IPS-18c (cell line): ENCODE results near the gene ADGRD1.

Experiments used
- H3K4me3 ChIP-seq: 2 replicates; pipeline ENCODE4 v1.7.0; 2013; ENCODE audit warnings: low read depth, mild to moderate bottlenecking, low read length, moderate library complexity; ENCODE audit not compliant: insufficient read depth
- H3K9me3 ChIP-seq: one replicate; pipeline ENCODE4 v1.6.1; 2013; ENCODE audit warnings: mild to moderate bottlenecking, low read length, moderate library complexity; ENCODE audit not compliant: control insufficient read depth, insufficient read depth

Gene ADGRD1

GRCh38 chr12:131101703-131102492, 148.2 kb downstream of the ADGRD1 start:
- Histone ChIP-seq H3K4me3 (no peak overlapping the region), H3K9me3 (no peaks in the 10 kb centered on the region)

DNA sequence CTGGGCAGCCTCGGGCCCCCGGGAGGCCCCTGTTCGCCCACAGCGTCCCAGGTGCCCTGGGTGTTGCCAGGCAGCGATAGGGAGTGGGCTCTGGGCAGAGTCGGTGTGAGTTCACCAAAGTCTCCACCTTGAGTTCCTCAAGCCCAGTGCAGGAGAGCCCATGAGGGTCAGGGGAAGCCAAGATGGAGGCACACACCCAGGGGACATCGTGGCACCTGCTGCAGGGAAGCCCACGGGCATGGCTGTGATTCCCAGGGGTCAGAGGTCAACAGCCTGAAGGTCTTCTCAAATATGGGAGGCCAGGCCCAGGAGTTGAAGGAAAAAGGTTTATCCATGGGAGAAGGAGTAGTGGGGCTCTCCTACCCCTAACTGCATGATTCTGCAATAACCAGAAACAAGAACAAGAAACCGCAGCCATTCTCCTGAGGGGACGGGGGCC, 148.8 kb downstream of the ADGRD1 start:
- H3K9me3 ChIP-seq, result no peaks in the 10 kb centered on the region
- no peak overlapping the region for H3K4me3 ChIP-seq

GRCh38 chr12:131102991-131103668, 149.4 kb downstream of the ADGRD1 start:
- no peaks in the 10 kb centered on the region for H3K9me3 ChIP-seq
- H3K4me3 ChIP-seq, result no peak overlapping the region

DNA sequence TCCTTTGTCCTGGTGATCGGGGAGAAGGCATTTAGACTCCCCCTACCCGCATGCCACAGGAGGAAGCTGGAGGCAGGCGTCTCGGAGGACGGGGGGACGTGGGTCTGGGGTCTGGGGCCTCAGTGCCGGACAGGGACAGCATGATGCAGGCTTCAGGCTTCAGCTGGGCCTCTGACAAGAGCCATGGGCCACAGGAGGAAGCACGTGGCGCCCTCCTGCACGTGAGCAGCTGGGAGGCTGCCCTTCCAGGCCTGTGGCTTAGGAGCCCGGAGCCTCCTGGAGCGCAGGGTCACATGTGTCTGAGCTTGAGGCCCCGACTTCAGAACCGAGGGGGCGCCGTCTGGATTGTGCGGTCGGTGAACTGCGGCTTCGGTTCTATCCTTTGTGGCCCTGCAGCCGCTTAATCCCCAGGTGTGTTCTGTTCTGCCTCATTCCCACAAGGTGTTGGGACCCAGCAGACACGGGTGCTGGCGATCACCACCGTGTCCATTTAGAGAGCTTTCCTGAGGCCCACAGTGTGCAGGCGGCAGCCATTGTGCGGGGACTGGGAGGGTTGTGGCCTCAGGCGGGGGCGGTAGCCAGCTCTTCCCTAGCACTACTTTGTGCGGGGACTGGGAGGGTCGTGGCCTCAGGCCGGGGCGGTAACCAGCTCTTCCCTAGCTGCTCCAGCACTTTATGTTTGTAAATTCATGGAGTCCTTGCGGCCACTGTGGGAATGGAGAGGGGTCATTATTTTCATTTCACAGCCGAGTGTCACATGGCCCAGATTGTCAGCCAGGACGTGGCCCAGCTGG, 150.2 kb downstream of the ADGRD1 start:
- Histone ChIP-seq H3K4me3 (no peak overlapping the region), H3K9me3 (no peaks in the 10 kb centered on the region)

GRCh38 chr12:131104463-131105350, 151.0 kb downstream of the ADGRD1 start:
- H3K9me3 ChIP-seq, result no peaks in the 10 kb centered on the region
- H3K4me3 ChIP-seq, result no peak overlapping the region

GRCh38 chr12:131105351-131105735, 151.6 kb downstream of the ADGRD1 start:
- no peak overlapping the region for H3K4me3 ChIP-seq
- H3K9me3 ChIP-seq, result no peaks in the 10 kb centered on the region

- no peaks in the 10 kb centered on the region for H3K9me3 ChIP-seq
Measured at GRCh38 chr12:131105736-131106348, 152.1 kb downstream of the ADGRD1 start.

GRCh38 chr12:131106349-131106941, 152.7 kb downstream of the ADGRD1 start:
- H3K4me3 ChIP-seq, result no peak overlapping the region
- no peaks in the 10 kb centered on the region for H3K9me3 ChIP-seq

More at GRCh38 chr12:131105736-131106348, 152.1 kb downstream of the ADGRD1 start:
- no peak overlapping the region for H3K4me3 ChIP-seq

DNA sequence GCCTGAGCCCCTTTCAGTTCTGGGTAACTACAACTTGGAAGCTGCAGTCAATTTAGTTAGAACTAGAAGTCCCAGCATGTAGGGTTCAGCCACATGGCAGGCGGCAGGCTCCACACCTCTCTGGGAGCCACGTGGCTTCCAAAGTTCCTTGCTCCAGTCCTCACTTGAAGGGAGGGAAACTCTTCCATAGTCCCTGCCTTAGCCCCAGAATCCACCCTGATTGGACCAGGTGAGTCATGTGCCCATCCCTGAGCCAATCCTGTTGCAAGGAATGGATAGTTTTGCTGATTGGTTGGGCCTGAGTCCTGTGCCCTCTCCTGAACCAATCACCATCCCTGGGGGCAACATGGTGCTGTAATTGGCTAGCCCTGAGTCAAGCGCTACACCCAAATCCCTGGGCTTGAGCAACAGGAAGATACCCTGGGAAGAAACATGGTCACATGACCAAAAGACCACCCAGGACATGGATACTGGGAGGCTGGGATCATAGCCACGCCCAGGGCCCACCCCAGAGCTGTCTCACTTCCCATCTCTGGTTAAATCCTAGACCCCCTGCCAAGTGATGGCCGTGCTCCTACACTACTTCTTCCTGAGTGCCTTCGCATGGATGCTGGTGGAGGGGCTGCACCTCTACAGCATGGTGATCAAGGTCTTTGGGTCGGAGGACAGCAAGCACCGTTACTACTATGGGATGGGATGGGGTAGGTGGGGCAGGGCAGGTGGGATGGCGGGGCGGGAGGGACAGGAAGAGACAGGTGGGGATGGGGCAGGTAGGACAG, 154.7 kb downstream of the ADGRD1 start:
- Histone ChIP-seq H3K9me3 (no peaks in the 10 kb centered on the region), H3K4me3 (no peak overlapping the region)

- no peaks in the 10 kb centered on the region for H3K9me3 ChIP-seq
- no peak overlapping the region for H3K4me3 ChIP-seq
Measured at GRCh38 chr12:131111446-131111845, 157.7 kb downstream of the ADGRD1 start.

DNA sequence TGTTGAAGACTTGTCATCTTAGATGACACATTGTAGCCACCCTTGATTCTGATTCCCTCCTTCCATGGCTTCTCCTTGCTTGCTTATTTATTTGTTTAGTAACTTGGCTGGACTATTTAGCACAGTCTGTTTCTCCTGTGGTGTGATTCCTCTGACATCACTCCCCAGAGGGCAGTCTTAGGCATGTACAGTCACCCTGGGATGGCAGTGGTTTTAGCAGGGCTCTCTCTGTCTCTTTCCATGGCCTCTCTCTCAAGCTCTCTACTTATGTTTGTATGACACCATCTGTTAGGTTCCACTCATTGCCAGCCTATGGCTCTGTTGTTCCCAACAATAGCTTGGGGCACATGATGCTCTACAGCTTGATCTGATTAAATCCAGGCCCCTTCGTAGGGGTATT, 158.3 kb downstream of the ADGRD1 start:
- no peak overlapping the region for H3K4me3 ChIP-seq
- H3K9me3 ChIP-seq, result no peaks in the 10 kb centered on the region

DNA sequence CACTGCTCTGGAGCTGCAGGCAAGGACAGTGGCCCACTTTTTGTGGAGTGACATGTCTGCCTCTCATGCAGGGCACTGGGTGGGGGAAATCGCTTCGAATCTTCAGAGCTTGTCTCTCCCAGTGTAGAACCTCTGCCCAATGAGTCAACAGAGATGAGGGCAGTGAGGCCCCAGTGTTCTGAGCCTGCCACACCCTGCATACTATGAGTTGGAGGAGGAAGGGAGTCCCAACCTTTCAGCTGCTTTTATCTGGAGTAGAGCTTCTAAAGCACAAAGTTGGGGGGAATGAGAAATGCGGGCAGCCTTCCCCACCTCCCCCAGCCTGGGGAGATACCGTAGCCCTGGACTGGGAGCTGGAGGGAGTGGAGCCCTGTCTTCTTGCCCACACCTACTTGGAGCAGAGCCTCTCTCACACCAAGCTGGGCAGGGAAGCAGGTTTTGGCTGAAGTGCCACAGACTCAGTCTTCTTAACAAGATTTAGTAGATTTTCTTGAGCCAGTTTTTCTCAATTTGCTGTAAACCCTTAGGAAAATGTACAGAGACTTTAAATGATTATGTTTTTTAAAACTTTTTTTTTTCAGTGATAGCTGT, 159.1 kb downstream of the ADGRD1 start:
- Histone ChIP-seq H3K9me3 (no peaks in the 10 kb centered on the region), H3K4me3 (no peak overlapping the region)

GRCh38 chr12:131113568-131114270, 160.0 kb downstream of the ADGRD1 start:
- H3K9me3 ChIP-seq, result no peaks in the 10 kb centered on the region
- H3K4me3 ChIP-seq, result no peak overlapping the region

DNA sequence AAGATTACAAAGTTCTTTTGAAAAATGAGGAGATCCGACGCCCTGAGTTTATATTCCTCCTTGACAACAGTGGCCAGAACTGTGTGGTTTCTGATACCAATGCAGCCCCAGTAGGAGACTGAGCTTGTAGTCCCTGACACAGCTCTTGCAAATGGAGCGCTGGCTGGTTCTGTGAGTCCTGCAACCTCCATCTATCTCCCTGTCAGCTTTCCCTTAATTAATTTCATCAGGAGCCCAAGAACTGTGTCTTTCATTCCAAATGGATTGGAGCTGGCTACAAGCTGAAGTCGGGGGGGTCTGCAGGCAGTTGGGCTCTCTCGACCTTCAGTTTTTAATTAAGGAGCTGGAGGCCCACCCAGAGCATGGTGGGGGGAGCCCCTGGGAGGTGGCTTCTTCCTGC, 160.6 kb downstream of the ADGRD1 start:
- Histone ChIP-seq H3K9me3 (no peaks in the 10 kb centered on the region), H3K4me3 (no peak overlapping the region)
